Globus pallidus (tissue), 1 donor: ENCODE data around the gene RANBP6.
"Not testable (repeated sequence)": the region's sequence is repeated elsewhere in the genome, so short reads cannot be mapped to it uniquely, and the experiment has no call there.

Experiments used
- DNase-seq: peaks from one replicate; pipeline ENCODE4 v3.0.0-alpha.2; 2015; ENCODE audit warnings: low spot score

Gene RANBP6

GRCh38 chr9:6015278-6016157, at the start of gene RANBP6:
TSS of gene RANBP6 (minus strand) at chr9:6015624. CDS start at chr9:6015607, 17 bp downstream.
- peak; percentile 87 for DNase-seq

- not testable (repeated sequence) for DNase-seq
Measured at GRCh38 chr9:6063146-6063545, 47.7 kb upstream of the RANBP6 start.

DNA sequence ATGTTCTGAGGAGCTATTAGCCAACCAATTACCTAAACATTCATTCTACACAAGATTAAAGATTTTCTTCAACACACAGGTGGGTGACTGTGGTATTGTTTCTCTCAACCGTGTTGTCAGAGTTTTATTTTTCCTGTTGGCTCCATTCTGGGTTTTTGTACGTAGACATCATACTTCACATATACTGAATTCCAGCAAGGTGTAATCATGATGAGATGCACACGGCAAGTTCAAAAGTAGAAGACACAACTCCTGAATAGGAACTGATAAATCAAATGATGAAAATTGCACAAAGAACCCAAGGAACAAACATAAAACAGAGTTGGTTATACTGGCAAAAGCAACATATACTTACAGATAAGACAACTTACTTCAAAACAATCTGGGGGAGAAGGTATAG, 40.2 kb upstream of the RANBP6 start:
- DNase-seq = no peak

GRCh38 chr9:6055216-6055615, 39.8 kb upstream of the RANBP6 start:
- DNase-seq = peak; percentile 68

- DNase-seq = peak; percentile 67
Measured at GRCh38 chr9:6054280-6055099, 39.1 kb upstream of the RANBP6 start.

DNA sequence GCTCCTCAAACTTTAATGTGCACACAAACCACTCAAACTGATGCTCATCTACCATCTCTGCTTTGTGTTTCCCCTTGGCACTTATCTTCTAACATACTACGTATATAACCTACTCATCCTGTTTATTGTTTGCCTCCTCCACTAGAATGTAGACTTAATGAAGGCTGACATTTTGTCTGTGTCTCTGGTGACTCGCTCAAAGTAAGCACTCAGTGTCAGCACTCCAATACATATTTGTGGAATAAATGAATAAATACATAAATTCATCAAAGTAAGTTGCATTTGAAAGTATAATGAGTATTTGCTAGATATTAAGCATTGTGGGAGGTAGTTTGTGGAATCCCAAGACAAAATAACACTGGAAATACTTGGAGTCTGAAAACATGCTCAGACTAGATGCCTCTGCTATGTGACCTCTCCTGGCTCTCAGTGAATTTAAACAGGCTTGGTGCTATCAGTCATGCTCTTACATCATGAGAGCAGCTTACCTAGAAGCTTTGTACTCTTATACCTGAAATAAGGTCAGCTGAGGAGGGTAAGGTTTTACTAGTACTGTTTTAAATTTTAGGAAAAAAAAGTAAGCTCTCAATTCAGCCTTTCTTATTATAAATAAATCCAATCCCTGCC, 37.0 kb upstream of the RANBP6 start:
- DNase-seq = no peak

- DNase-seq = no peak
Measured at GRCh38 chr9:6051511-6051950, 36.1 kb upstream of the RANBP6 start.

DNA sequence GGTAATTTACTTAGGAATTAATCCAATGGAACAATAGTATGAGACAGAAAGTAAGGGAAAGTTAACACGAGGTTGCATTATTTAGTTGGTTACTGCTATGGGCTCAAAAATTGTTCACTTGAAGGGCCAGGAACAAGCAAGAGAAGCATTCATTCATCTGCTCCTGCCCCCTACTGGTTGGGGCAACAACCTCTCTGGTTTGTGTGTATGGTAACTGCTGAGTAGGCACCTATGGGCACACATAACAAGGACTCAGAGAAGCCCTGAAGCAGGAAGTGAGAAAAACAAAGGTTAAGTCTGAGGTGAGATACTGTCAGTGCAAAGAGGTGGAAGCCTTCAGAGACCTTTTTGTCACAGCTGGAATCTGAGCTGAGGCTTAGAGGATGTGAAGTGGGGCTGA, 34.4 kb upstream of the RANBP6 start:
- DNase-seq = no peak

DNA sequence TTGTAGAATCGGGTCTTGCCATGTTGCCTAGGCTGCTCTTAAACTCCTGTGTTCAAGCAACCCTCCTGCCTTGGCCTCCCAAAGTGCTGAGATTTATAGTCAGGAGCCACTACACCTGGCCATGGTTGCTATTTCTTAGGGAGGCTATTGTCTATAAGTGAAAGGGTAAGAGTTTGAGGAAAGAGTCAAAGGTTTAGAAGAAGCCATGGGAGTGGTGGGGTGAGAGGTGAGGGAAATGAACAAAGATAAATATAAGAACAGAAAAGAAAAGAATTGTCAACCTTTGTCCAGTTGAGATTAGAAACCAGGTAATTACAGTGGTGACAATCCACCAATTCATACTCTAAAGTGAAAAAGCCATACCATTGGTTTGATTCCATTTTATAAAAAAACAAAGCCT, 32.6 kb upstream of the RANBP6 start:
- DNase-seq = no peak

- DNase-seq = no peak
Measured at GRCh38 chr9:6047020-6047419, 31.6 kb upstream of the RANBP6 start.

DNA sequence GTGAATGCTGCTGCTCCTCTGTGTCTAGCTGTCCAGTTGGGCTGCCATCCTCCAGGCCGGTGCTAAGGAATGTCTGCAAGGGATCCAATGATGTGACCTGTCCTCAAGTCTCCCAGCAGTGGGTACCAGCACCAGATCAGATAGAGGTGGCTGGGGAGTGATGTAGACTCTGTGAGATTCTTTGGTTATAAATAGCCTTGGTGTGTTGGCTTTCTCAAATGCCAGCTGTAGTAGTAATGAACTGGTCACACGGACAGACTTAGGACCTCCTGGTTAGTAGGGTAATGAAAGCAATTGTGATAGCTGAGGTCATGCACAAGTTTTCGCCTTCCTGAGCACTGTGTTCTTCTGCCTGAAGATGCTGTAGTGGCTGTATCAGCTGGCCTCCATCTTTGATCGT, 29.9 kb upstream of the RANBP6 start:
- DNase-seq = no peak

- DNase-seq = no peak
Measured at GRCh38 chr9:6040077-6040476, 24.7 kb upstream of the RANBP6 start.

DNA sequence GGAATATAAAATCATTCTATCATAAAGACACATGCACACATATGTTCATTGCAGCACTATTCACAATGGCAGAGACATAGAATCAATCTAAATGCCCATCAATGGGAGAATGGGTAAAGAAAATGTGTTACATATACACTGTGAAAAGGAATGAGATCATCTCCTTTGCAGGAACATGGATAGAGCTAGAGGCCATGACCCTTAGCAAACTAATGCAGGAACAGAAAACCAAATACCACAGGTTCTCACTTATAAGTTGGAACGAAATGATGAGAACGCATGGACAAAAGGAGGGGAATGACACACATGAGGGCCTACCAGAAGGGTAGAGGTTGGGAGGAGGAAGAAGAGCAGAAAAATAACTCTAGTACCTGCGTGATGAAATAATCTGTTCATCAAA, 21.0 kb upstream of the RANBP6 start:
- no peak for DNase-seq

- no peak for DNase-seq
Measured at GRCh38 chr9:6034954-6035353, 19.5 kb upstream of the RANBP6 start.

- no peak for DNase-seq
Measured at GRCh38 chr9:6029604-6030274, 14.3 kb upstream of the RANBP6 start.

DNA sequence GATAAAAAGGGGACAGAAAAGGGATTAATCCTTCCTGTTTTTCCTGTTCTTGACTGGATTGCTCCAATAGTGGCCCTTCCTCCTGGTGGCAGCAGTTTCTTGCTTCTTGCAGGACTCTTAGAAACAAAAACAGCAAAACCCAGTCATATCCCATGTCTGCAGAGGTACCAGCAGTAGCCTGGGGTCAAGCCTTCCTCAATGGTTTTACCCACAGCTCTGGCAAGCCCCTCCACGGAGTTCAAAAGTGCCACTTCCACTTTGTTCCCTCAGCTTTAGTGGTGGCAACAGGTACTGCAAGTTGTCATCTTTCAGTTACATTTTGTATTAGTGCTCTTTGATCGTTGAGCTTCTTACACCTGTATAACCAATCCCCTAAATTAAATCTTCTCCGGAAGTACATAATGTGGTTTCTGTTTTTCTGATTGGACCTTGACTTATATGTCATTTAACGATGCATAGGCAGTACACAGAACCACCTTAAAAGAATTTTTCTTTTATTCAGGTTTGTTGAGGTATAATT, 8.7 kb upstream of the RANBP6 start:
- DNase-seq = no peak

DNA sequence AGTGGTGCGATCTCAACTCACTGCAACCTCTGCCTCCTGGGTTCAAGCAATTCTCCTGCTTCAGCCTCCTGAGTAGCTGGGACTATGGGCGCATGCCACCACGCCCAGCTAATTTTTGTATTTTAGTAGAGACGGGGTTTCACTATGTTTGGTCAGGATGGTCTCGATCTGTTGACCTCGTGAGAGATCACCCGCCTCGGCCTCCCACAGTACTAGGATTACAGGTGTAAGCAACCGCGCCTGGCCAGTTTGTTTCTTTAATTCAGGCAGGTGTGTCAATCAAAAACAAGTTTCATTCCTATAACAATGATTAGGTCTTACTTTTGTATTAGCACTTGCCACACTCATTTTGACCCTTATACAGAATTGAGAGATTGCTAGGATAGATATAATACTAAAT, 1.6 kb upstream of the RANBP6 start:
- DNase-seq = not testable (repeated sequence)

DNA sequence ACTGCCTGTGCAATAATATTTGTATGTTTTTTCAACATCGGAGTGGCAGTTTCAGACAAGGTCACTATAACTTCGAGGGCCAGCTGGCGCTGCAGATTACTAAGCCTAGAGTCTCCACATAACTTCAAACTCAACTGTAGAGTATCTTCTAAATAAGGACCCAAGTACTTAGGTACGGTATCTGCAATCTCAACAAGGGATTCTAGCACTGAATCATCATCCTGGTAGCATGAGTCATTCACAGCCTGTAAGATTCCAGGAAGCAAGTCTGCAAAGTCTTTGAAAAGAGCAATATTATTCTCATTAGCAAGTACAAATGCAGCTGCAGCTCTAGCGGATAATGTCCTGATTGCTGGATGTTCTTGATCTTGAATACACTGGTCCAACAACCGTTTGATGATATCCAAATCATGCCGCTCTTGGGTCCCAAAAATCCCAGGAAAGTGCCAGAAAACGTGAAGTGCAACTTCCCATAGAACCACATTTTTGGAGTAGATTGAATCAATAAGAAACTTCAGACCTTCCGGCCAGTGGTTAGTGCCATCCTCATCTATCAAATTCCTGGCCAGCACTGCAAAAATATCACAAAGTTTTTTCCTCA, 654 bp downstream of the RANBP6 start:
- peak; percentile 8 for DNase-seq

DNA sequence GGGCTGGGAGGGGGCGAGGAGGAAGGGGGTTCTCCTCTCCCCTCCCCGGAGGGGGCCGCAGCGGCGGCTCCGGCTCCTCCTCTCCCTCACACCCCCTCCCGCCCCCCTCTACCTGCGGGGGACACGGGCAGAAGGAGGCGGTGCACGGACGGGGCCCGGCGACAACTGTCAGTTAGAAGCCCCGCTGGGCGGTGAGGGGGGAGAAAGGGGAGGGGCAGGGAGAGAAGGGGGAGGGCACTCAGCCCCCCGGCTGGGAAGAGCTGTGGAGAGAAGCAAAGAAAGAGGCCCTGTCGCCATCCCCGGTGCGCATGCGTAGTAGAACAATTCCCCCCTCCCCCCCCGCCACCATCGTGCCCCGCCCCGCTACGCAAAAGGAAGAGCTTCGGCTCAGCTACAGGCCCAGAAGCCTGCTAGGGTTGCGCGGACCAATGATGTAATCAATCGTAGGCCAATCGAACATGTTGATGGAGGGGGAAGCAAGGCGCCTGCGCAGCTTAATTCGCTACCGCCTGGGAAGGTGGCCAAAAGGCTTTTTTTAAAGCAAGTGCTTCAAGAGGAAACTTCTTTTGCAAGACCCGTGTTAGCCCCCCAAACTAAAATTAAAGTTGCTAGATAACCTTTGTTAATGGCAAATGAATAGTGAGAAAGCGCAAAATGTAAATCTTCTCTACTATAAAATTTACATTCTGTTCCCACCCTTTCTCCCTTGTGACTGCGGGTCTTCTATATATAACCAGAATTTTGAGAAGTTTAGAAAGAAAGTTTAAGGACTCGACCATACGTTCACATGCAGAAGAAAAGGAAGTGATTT, 7.0 kb downstream of the RANBP6 start:
- DNase-seq = peak; percentile 99

- DNase-seq = peak; percentile 83
Measured at GRCh38 chr9:6007770-6008168, 7.7 kb downstream of the RANBP6 start.
